IMR-90 (cell line): ENCODE results near the gene C13orf46.

Experiments
- CEBPB ChIP-seq: IDR thresholded peaks from 2 replicates; pipeline ENCODE4 v1.6.1; 2012; ENCODE audit warnings: low read depth, low read length, improper control_type of control experiment
- FOS ChIP-seq: fragments of 150-350 bp; IDR thresholded peaks from 2 replicates; pipeline ENCODE4 v1.6.1; 2016; ENCODE audit warnings: low read depth, low read length
- MXI1 ChIP-seq: IDR thresholded peaks from 2 replicates; pipeline ENCODE4 v1.6.1; 2012; ENCODE audit warnings: low read depth, mild to moderate bottlenecking, low read length, moderate library complexity, borderline replicate concordance
- NFE2L2 ChIP-seq: fragments of 150-350 bp; IDR thresholded peaks from 2 replicates; pipeline ENCODE4 v1.6.1; 2016; ENCODE audit warnings: low read depth, mild to moderate bottlenecking, low read length
- POLR2A ChIP-seq: IDR thresholded peaks from 2 replicates; pipeline ENCODE4 v1.6.1; 2012; ENCODE audit warnings: mild to moderate bottlenecking, low read depth, low read length
- RAD21 ChIP-seq: IDR thresholded peaks from 2 replicates; pipeline ENCODE4 v1.6.1; 2012; ENCODE audit warnings: low read length, improper control_type of control experiment
- RCOR1 ChIP-seq: IDR thresholded peaks from 2 replicates; pipeline ENCODE4 v1.6.1; 2012; ENCODE audit warnings: mild to moderate bottlenecking, low read length, improper control_type of control experiment; ENCODE audit not compliant: insufficient replicate concordance
- RFX5 ChIP-seq: IDR thresholded peaks from 2 replicates; pipeline ENCODE4 v1.8.0; 2012; ENCODE audit warnings: low read depth, mild to moderate bottlenecking, low read length, moderate library complexity
- TF ChIP-seq, protein P1 (sequence below): conservative IDR thresholded peaks from 2 replicates; pipeline ENCODE4 v1.5.1; 2012; ENCODE audit warnings: mild to moderate bottlenecking, low read depth, low read length, improper control_type of control experiment

DNA sequence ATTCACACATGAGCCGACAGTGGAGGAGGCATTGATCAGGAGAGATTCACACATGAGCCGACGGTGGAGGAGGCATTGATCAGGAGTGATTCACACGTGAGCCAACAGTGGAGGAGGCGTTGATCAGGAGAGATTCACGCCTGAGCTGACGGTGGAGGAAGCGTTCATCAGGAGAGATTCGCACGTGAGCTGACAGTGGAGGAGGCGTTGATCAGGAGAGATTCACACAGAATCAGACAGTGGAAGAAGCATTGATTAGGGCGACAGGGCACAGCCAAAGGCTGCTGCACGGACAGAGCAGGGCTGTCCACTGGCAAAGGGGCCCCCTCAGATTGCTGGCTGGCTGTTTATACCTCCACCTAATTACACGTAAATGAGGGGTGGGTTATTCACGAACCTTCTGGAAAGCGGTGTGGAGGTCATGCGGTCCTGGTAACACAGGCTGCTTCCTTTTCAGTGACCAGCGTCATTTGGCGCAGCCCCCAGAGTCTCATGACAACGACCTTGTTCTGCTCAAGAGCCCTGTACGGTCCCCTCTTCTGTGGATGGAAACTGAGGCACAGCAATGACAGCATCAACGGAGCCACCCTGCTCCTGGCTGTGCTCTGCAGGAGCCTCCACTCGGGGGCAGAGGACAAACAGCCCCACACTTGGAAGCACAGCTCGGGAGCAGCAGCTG lies 59.4 kb downstream of the C13orf46 start:
- TF ChIP-seq RAD21 (no peak), POLR2A (no peak), RCOR1 (no peak), RFX5 (no peak), CEBPB (no peak), MXI1 (no peak), FOS (no peak), NFE2L2 (no peak)
- TF ChIP-seq, protein P1, sequence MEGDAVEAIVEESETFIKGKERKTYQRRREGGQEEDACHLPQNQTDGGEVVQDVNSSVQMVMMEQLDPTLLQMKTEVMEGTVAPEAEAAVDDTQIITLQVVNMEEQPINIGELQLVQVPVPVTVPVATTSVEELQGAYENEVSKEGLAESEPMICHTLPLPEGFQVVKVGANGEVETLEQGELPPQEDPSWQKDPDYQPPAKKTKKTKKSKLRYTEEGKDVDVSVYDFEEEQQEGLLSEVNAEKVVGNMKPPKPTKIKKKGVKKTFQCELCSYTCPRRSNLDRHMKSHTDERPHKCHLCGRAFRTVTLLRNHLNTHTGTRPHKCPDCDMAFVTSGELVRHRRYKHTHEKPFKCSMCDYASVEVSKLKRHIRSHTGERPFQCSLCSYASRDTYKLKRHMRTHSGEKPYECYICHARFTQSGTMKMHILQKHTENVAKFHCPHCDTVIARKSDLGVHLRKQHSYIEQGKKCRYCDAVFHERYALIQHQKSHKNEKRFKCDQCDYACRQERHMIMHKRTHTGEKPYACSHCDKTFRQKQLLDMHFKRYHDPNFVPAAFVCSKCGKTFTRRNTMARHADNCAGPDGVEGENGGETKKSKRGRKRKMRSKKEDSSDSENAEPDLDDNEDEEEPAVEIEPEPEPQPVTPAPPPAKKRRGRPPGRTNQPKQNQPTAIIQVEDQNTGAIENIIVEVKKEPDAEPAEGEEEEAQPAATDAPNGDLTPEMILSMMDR = no peak
